Neutrophil (primary cell): ENCODE results near the gene IFT57.

Experiments used
- H3K27ac ChIP-seq: fragments of 200-600 bp; sonication (generic); 2 replicates; pipeline ENCODE4 v1.5.1; 2016; ENCODE audit warnings: mild to moderate bottlenecking, moderate library complexity
- H3K27me3 ChIP-seq: fragments of 200-600 bp; sonication (generic); 2 replicates; pipeline ENCODE4 v1.6.0; 2016; ENCODE audit warnings: mild to moderate bottlenecking
- H3K36me3 ChIP-seq: fragments of 200-600 bp; sonication (generic); 2 replicates; pipeline ENCODE4 v1.5.1; 2017
- H3K4me1 ChIP-seq, 2 experiments: fragments of 200-600 bp in 1 of 2; sonication (generic) in 1 of 2; 1 replicate in 1 of 2; 2 replicates in 1 of 2; pipeline versions ENCODE4 v1.5.1 to v1.6.1; 2013 to 2016; ENCODE audit warnings: low read depth in 1 of 2, low read length in 1 of 2, mild to moderate bottlenecking in 1 of 2, moderate library complexity in 1 of 2; ENCODE audit not compliant: control insufficient read depth in 1 of 2, insufficient read depth in 1 of 2
- H3K4me3 ChIP-seq, 2 experiments: fragments of 200-600 bp in 1 of 2; sonication (generic) in 1 of 2; 1 replicate in 1 of 2; 2 replicates in 1 of 2; pipeline ENCODE4 v1.5.1; 2013 to 2016; ENCODE audit warnings: low read depth in 1 of 2, low read length in 1 of 2, mild to moderate bottlenecking in 1 of 2, moderate library complexity in 1 of 2
- H3K9me3 ChIP-seq: fragments of 200-600 bp; sonication (generic); 2 replicates; pipeline ENCODE4 v1.5.1; 2016
- CTCF ChIP-seq: fragments of 200-600 bp; sonication (generic); IDR thresholded peaks from 2 replicates; pipeline ENCODE4 v1.5.1; 2016; ENCODE audit warnings: antibody characterized with exemption

The IFT57 gene

GRCh38 chr3:108178676-108179075 lies 43.5 kb downstream of the IFT57 start:
- H3K4me3 ChIP-seq, result no peak overlapping the region
- no peak for TF ChIP-seq CTCF
- no peaks in the 10 kb centered on the region for H3K36me3 ChIP-seq
- no peaks in the 10 kb centered on the region for H3K27me3 ChIP-seq
- H3K27ac ChIP-seq, result no peak overlapping the region
- H3K4me1 ChIP-seq, result peaks cover 0 to 5% of the 10 kb centered on the region in 2 experiments
- H3K9me3 ChIP-seq, result no peaks in the 10 kb centered on the region

- Histone ChIP-seq H3K4me3 (no peak overlapping the region), H3K4me1 (no peaks in the 10 kb centered on the region), H3K27ac (no peak overlapping the region), H3K27me3 (no peaks in the 10 kb centered on the region), H3K9me3 (no peaks in the 10 kb centered on the region), H3K36me3 (no peaks in the 10 kb centered on the region)
- no peak for TF ChIP-seq CTCF
These were observed 44.7 kb downstream of the IFT57 start for GRCh38 chr3:108177536-108177935.

GRCh38 chr3:108175352-108175751 lies 46.9 kb downstream of the IFT57 start:
- Histone ChIP-seq H3K36me3 (no peaks in the 10 kb centered on the region), H3K27ac (no peak overlapping the region), H3K9me3 (no peaks in the 10 kb centered on the region), H3K4me1 (peaks cover 0 to 8% of the 10 kb centered on the region in 2 experiments), H3K4me3 (no peak overlapping the region), H3K27me3 (no peaks in the 10 kb centered on the region)
- TF ChIP-seq CTCF, result no peak

GRCh38 chr3:108171106-108171505 lies 51.1 kb downstream of the IFT57 start:
- Histone ChIP-seq H3K36me3 (no peaks in the 10 kb centered on the region), H3K27me3 (no peaks in the 10 kb centered on the region), H3K9me3 (no peaks in the 10 kb centered on the region), H3K4me3 (no peak overlapping the region), H3K27ac (no peak overlapping the region), H3K4me1 (peaks cover 0 to 8% of the 10 kb centered on the region in 2 experiments)
- TF ChIP-seq CTCF, result no peak

- Histone ChIP-seq H3K9me3 (no peaks in the 10 kb centered on the region), H3K36me3 (peaks cover 15% of the 10 kb centered on the region), H3K27me3 (no peaks in the 10 kb centered on the region), H3K4me3 (no peak overlapping the region), H3K4me1 (no peaks in the 10 kb centered on the region), H3K27ac (no peak overlapping the region)
- TF ChIP-seq CTCF, result no peak
These were observed 57.8 kb downstream of the IFT57 start for GRCh38 chr3:108164391-108164790.

GRCh38 chr3:108159865-108160264 lies 62.4 kb downstream of the IFT57 start:
- no peak for TF ChIP-seq CTCF
- Histone ChIP-seq H3K4me3 (no peak overlapping the region), H3K9me3 (no peaks in the 10 kb centered on the region), H3K36me3 (peaks cover 9% of the 10 kb centered on the region), H3K27me3 (no peaks in the 10 kb centered on the region), H3K27ac (no peak overlapping the region), H3K4me1 (peaks cover 3 to 4% of the 10 kb centered on the region in 2 experiments)
